Body of pancreas (tissue), 4 donors: ENCODE measurements around the gene IHH.

ENCODE experiments used
- POLR2A ChIP-seq, 3 donors: fragments of 450-650 bp; IDR thresholded peaks; one replicate each; pipeline ENCODE4 v1.6.1; 2016; ENCODE audit warnings: antibody characterized with exemption in 3 of 3, mild to moderate bottlenecking in 2 of 3
- TF ChIP-seq, protein P1 (sequence below), 7 experiments: fragments of 450-650 bp in 4 of 7; fragments of 200-600 bp in 3 of 7; sonication (generic) in 3 of 7; IDR thresholded peaks; one replicate each; pipeline ENCODE4 v1.5.1; 2016 to 2019; ENCODE audit warnings: antibody characterized with exemption in 7 of 7

DNA sequence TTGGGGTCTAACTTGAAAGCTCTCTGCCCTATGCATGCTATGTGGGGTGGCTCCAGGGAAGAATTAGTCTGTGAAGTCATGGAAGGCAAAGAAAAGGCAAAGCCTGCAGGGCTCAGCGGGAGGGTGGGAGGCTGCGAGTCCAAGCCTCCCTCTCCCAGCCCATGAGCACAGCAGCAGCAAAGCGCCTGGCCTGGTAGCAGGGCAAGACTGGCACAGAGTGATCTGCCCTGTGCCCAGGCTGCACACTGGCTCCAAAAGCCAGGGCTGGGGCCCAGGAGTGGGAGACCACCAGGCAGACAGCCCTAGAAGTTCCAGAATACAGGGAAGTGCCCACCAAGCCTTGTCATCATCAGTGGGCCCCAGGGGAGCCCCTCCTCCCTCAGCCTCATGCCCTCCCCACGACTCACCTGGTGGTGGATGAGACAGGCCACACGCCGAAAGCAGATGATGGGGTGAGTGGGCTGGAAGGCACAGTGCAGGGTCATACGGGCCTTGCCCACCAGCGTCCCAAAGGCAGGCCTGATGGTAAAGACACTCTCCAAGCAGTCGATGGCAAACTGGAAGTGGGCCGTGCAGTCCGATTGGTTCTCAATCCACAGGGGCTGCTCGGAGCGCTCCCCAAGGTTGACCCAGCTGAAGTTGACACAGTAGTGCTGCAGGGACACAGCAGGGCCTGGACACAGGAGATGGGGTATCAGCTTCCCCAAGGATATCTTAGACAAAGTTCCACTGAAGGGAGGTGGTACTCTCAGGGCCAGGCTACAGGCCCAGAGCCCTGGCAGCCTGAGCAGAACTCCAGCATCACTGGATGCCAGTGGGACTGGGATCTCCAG is 31.5 kb downstream of the IHH start:
- TF ChIP-seq, protein P1, sequence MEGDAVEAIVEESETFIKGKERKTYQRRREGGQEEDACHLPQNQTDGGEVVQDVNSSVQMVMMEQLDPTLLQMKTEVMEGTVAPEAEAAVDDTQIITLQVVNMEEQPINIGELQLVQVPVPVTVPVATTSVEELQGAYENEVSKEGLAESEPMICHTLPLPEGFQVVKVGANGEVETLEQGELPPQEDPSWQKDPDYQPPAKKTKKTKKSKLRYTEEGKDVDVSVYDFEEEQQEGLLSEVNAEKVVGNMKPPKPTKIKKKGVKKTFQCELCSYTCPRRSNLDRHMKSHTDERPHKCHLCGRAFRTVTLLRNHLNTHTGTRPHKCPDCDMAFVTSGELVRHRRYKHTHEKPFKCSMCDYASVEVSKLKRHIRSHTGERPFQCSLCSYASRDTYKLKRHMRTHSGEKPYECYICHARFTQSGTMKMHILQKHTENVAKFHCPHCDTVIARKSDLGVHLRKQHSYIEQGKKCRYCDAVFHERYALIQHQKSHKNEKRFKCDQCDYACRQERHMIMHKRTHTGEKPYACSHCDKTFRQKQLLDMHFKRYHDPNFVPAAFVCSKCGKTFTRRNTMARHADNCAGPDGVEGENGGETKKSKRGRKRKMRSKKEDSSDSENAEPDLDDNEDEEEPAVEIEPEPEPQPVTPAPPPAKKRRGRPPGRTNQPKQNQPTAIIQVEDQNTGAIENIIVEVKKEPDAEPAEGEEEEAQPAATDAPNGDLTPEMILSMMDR (IDR thresholded peaks at IDR 0.05), result no peak
- no peak for TF ChIP-seq POLR2A (IDR thresholded peaks at IDR 0.05)
